ENCODE data around the gene GANAB. TPM values are rescaled to one million over a fixed set of nuclear protein-coding genes. Genes with fewer than 3 reads are reported as not detected.

GANAB gene
- total and polyA plus RNA-seq, 2 of the 4 experiments (the other 2 are of a cell fraction), result 209 to 344 TPM

DNA sequence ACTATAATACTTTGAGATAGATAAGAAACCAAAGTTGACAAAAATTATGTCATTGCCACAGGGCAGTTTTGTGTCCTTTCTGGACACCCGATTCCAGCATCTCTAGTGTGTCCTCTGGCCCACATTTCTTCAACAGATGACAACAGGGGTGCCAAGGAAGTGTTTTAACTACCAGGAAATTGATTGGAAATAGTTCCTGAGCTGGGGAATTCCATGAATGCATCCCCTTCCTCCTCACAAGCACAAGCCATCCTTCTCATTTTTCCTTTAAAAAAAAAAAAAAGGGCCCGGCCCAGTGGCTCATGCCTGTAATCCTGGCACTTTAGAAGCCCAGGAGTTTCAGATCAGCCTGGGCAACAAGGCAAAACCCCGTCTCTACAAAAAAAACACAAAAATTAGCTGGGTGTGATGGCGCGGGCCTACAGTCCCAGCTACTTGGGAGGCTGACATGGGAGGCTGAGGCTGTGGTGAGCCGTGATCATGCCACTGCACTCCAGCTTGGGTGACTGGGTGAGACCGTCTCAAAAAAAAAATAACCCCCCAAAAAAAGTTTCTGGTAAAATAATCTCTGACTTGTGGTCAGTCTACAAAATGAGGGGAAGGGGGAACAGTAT lies 23.8 kb downstream of the GANAB start:
- WGBS, 2 experiments (ENCODE audit: extremely low coverage in 2 of 2, insufficient read length in 1 of 2), result no CpG with 5 or more reads among the region's 7 CpGs

More for the DNA sequence above, 23.8 kb downstream of the GANAB start:
- in situ Hi-C loops (cut with MboI; ENCODE audit: low sequenced_read_pairs) (no loop called here), dilution Hi-C loops (cut with HindIII; ENCODE audit: low sequenced_read_pairs, unreplicated experiment) (no loop called here), intact Hi-C loops (cut with micrococcal nuclease) (no loop called here)
- DNase-seq (no peak), ATAC-seq (ENCODE audit: low read depth) (no peak)
- peak overlapping the region; percentile 0; the same call in 1 of the 2 replicates for H2BK120ac ChIP-seq (ENCODE audit: low read depth, low read length)
- no peak overlapping the region for H3K4me2 ChIP-seq (ENCODE audit: low read depth, low read length)
- H3K4me1 ChIP-seq (ENCODE audit: control insufficient read depth, insufficient read depth, low read length), result peaks cover 3% of the 10 kb centered on the region
- peaks cover 28% of the 10 kb centered on the region for H3K36me3 ChIP-seq (ENCODE audit: control insufficient read depth, insufficient read depth, low read length)
- POLR2A ChIA-PET (ENCODE audit: unreplicated experiment), result interaction anchor here (0.7 kb wide), 1 partner anchor 30 kb away, joined by 5 read pairs; no protein-coding TSS in a partner anchor
- 0 out of 2 replicates have a peak overlapping the region, but pooled peaks have one; percentile 30 for H4K5ac ChIP-seq (ENCODE audit: low read depth, low read length)
- H2BK15ac ChIP-seq (ENCODE audit: low read depth, low read length), result 0 out of 3 replicates have a peak overlapping the region, but pooled peaks have one; percentile 7
- H3K56ac ChIP-seq (ENCODE audit: extremely low read depth, insufficient read depth, low read length), result peak overlapping the region; percentile 45; the same call in 1 of the 2 replicates
- CTCF ChIA-PET, result interaction anchor here (1.2 to 2.1 kb wide), 3 partner anchors 11 to 31 kb away, joined by 3 to 5 read pairs (median 4); partner anchors contain the start of genes EML3 and TUT1
- H3K9me3 ChIP-seq (ENCODE audit: control insufficient read depth, insufficient read depth, low read length), result no peaks in the 10 kb centered on the region
- peak overlapping the region; percentile 92; the same call in 1 of the 2 replicates for H3K14ac ChIP-seq (replicated peaks; ENCODE audit: low read depth, low read length)
- H2AK9ac ChIP-seq (replicated peaks; ENCODE audit: low read depth, low read length, poor library complexity), result peak overlapping the region; percentile 55
- H3K4ac ChIP-seq (ENCODE audit: low read depth, low read length), result peak overlapping the region; percentile 80; the same call in 1 of the 2 replicates
- peak overlapping the region; percentile 96 to 99 for H4K8ac ChIP-seq (ENCODE audit: low read depth in 2 of 2, low read length in 2 of 2)
- H4K91ac ChIP-seq (ENCODE audit: insufficient read depth, low read depth, low read length), result peak overlapping the region; percentile 87
- H2BK5ac ChIP-seq (ENCODE audit: low read depth, low read length, poor library complexity, severe bottlenecking), result peak overlapping the region; percentile 44
- H3K18ac ChIP-seq (ENCODE audit: low read depth, low read length), result no peak overlapping the region
- TF ChIP-seq SMC3 (IDR thresholded peaks at IDR 0.05; ENCODE audit: low read depth, low read length) (no peak), MAFK (IDR thresholded peaks at IDR 0.05; ENCODE audit: low read depth, low read length) (no peak), NFE2L2 (IDR thresholded peaks at IDR 0.05; ENCODE audit: low read depth, low read length) (no peak), POLR2A (IDR thresholded peaks at IDR 0.05; ENCODE audit: low read depth, low read length) (no peak), RFX5 (IDR thresholded peaks at IDR 0.05; ENCODE audit: low read depth, low read length) (no peak), RCOR1 (IDR thresholded peaks at IDR 0.05; ENCODE audit: insufficient replicate concordance, low read length) (no peak), FOS (IDR thresholded peaks at IDR 0.05; ENCODE audit: low read depth, low read length) (no peak), MAZ (IDR thresholded peaks at IDR 0.05; ENCODE audit: borderline replicate concordance, low read depth, low read length) (no peak), CHD1 (IDR thresholded peaks at IDR 0.05; ENCODE audit: low read depth, low read length) (no peak), MXI1 (IDR thresholded peaks at IDR 0.05; ENCODE audit: borderline replicate concordance, low read depth, low read length) (no peak), RAD21 (IDR thresholded peaks at IDR 0.05; ENCODE audit: low read length) (no peak), BHLHE40 (IDR thresholded peaks at IDR 0.05; ENCODE audit: low read depth, low read length) (no peak)
- TF ChIP-seq, protein P1, sequence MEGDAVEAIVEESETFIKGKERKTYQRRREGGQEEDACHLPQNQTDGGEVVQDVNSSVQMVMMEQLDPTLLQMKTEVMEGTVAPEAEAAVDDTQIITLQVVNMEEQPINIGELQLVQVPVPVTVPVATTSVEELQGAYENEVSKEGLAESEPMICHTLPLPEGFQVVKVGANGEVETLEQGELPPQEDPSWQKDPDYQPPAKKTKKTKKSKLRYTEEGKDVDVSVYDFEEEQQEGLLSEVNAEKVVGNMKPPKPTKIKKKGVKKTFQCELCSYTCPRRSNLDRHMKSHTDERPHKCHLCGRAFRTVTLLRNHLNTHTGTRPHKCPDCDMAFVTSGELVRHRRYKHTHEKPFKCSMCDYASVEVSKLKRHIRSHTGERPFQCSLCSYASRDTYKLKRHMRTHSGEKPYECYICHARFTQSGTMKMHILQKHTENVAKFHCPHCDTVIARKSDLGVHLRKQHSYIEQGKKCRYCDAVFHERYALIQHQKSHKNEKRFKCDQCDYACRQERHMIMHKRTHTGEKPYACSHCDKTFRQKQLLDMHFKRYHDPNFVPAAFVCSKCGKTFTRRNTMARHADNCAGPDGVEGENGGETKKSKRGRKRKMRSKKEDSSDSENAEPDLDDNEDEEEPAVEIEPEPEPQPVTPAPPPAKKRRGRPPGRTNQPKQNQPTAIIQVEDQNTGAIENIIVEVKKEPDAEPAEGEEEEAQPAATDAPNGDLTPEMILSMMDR (conservative IDR thresholded peaks at IDR 0.05; ENCODE audit: low read depth, low read length), result no peak
- TF ChIP-seq, protein P2, sequence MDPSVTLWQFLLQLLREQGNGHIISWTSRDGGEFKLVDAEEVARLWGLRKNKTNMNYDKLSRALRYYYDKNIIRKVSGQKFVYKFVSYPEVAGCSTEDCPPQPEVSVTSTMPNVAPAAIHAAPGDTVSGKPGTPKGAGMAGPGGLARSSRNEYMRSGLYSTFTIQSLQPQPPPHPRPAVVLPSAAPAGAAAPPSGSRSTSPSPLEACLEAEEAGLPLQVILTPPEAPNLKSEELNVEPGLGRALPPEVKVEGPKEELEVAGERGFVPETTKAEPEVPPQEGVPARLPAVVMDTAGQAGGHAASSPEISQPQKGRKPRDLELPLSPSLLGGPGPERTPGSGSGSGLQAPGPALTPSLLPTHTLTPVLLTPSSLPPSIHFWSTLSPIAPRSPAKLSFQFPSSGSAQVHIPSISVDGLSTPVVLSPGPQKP (IDR thresholded peaks at IDR 0.05; ENCODE audit: borderline replicate concordance, low read depth, low read length), result no peak
- no peak overlapping the region; the same call in 1 of the 2 replicates for H3K9ac ChIP-seq (ENCODE audit: low read depth, low read length)
- peak overlapping the region; percentile 49; the same call in 1 of the 2 replicates for H3K27ac ChIP-seq (ENCODE audit: insufficient read depth, low read length)
- H3K4me3 ChIP-seq (ENCODE audit: insufficient read depth, low read depth, low read length), result no peak overlapping the region
- H3K9me1 ChIP-seq (ENCODE audit: insufficient read depth, low read length), result peaks cover 7% of the 10 kb centered on the region; the same call in 1 of the 2 replicates
- H4K20me1 ChIP-seq (ENCODE audit: insufficient read depth, low read length), result no peaks in the 10 kb centered on the region; the same call in 1 of the 2 replicates
- no peaks in the 10 kb centered on the region for H3K27me3 ChIP-seq (ENCODE audit: control insufficient read depth, insufficient read depth, low read length)
- H2AK5ac ChIP-seq (ENCODE audit: low read depth, low read length), result no peak overlapping the region
- no peak overlapping the region for H2AFZ ChIP-seq (replicated peaks; ENCODE audit: low read length, poor library complexity)
- peaks cover 19 to 30% of the 10 kb centered on the region in 2 experiments for H3K79me1 ChIP-seq (ENCODE audit: low read depth in 1 of 2, low read length in 2 of 2)
- BruUV-seq (replicated peaks), result no TSS peak
- no peak overlapping the region for H3K23ac ChIP-seq (ENCODE audit: low read depth, low read length)
- H2BK20ac ChIP-seq (ENCODE audit: low read depth, low read length), result no peak overlapping the region
